IMR-90 (cell line): Measurements from ENCODE around the gene SLC13A5. TPM values are rescaled to one million over a fixed set of nuclear protein-coding genes. Genes with fewer than 3 reads are reported as not detected.

Source experiments
- ATAC-seq: fragments of 200-7000 bp; cut with Tn5 transposase; 2 replicates; pipeline ENCODE4 v1.9.1; 2020; ENCODE audit warnings: low read depth, mild to moderate bottlenecking, moderate library complexity
- BruUV-seq: library from RNA; stranded (reverse); fragments of 400-500 nt; replicated peaks from 2 replicates; lab custom pipeline; 2021; lab: Mats Ljungman, UMichigan
- CTCF ChIA-PET: fragments of 300-600 bp; formaldehyde crosslinking; extraction: SDS; loops from one replicate; lab custom pipeline; 2021; ENCODE audit warnings: antibody characterized with exemption; lab: Yijun Ruan, JAX
- POLR2A ChIA-PET: fragments of 300-600 bp; sonication (Branson Sonifier 250); formaldehyde crosslinking; loops from one replicate; lab custom pipeline; 2022; ENCODE audit warnings: antibody characterized with exemption; ENCODE audit not compliant: unreplicated experiment; lab: Charles Lee
- DNase-seq: peaks from one replicate; pipeline ENCODE4 v3.0.0; 2013
- H2AFZ ChIP-seq: replicated peaks from 2 replicates; pipeline ENCODE3; 2013; ENCODE audit warnings: low read length, mild to moderate bottlenecking; ENCODE audit not compliant: poor library complexity
- H2AK5ac ChIP-seq: 2 replicates; pipeline ENCODE4 v1.6.1; 2013; ENCODE audit warnings: low read depth, low read length, inconsistent platforms
- H2AK9ac ChIP-seq: replicated peaks from 2 replicates; pipeline ENCODE3; 2013; ENCODE audit warnings: mild to moderate bottlenecking, low read depth, low read length, moderate library complexity; ENCODE audit not compliant: poor library complexity
- H2BK120ac ChIP-seq: 2 replicates; pipeline ENCODE4 v1.6.1; 2013; ENCODE audit warnings: low read depth, low read length, inconsistent platforms
- H2BK15ac ChIP-seq: 3 replicates; pipeline ENCODE4 v1.6.1; 2013; ENCODE audit warnings: low read depth, low read length, inconsistent platforms
- H2BK20ac ChIP-seq: 2 replicates; pipeline ENCODE4 v1.6.1; 2013; ENCODE audit warnings: low read depth, mild to moderate bottlenecking, inconsistent platforms, low read length, moderate library complexity
- H2BK5ac ChIP-seq: 2 replicates; pipeline ENCODE4 v1.6.1; 2013; ENCODE audit warnings: mild to moderate bottlenecking, low read depth, low read length, inconsistent platforms; ENCODE audit not compliant: poor library complexity, severe bottlenecking
- H3K14ac ChIP-seq: replicated peaks from 2 replicates; pipeline ENCODE4 v1.6.1; 2013; ENCODE audit warnings: low read depth, low read length, inconsistent platforms
- H3K18ac ChIP-seq: 2 replicates; pipeline ENCODE4 v1.6.1; 2013; ENCODE audit warnings: low read depth, low read length, control low read depth
- H3K23ac ChIP-seq: 2 replicates; pipeline ENCODE4 v1.6.1; 2013; ENCODE audit warnings: low read depth, low read length, inconsistent platforms
- H3K27ac ChIP-seq: 2 replicates; pipeline ENCODE4 v1.5.1; 2013; ENCODE audit warnings: mild to moderate bottlenecking, control low read depth, low read length; ENCODE audit not compliant: insufficient read depth
- H3K27me3 ChIP-seq: 2 replicates; pipeline ENCODE4 v1.6.1; 2013; ENCODE audit warnings: low read length; ENCODE audit not compliant: control insufficient read depth, insufficient read depth
- H3K36me3 ChIP-seq: 2 replicates; pipeline ENCODE4 v1.6.1; 2013; ENCODE audit warnings: low read length, mixed read lengths; ENCODE audit not compliant: control insufficient read depth, insufficient read depth
- H3K4ac ChIP-seq: 2 replicates; pipeline ENCODE4 v1.6.1; 2013; ENCODE audit warnings: low read depth, low read length, inconsistent platforms
- H3K4me1 ChIP-seq: 2 replicates; pipeline ENCODE4 v1.6.1; 2013; ENCODE audit warnings: low read length, mixed read lengths; ENCODE audit not compliant: control insufficient read depth, insufficient read depth
- H3K4me2 ChIP-seq: 2 replicates; pipeline ENCODE4 v1.6.1; 2013; ENCODE audit warnings: low read depth, mild to moderate bottlenecking, control low read depth, low read length, moderate library complexity
- H3K4me3 ChIP-seq: 2 replicates; pipeline ENCODE4 v1.5.1; 2013; ENCODE audit warnings: low read depth, mild to moderate bottlenecking, control low read depth, low read length, moderate library complexity; ENCODE audit not compliant: insufficient read depth
- H3K56ac ChIP-seq: 2 replicates; pipeline ENCODE4 v1.6.1; 2013; ENCODE audit warnings: low read length, inconsistent platforms; ENCODE audit not compliant: insufficient read depth; ENCODE audit errors: extremely low read depth
- H3K79me1 ChIP-seq, 2 experiments: 2 replicates each; pipeline ENCODE4 v1.6.1; 2013; ENCODE audit warnings: low read length in 2 of 2, inconsistent platforms in 1 of 2, low read depth in 1 of 2
- H3K9ac ChIP-seq: 2 replicates; pipeline ENCODE4 v1.6.1; 2013; ENCODE audit warnings: low read depth, low read length, control low read depth
- H3K9me1 ChIP-seq: 2 replicates; pipeline ENCODE4 v1.6.1; 2013; ENCODE audit warnings: low read length, inconsistent platforms; ENCODE audit not compliant: insufficient read depth
- H3K9me3 ChIP-seq: 2 replicates; pipeline ENCODE4 v1.6.1; 2013; ENCODE audit warnings: low read length; ENCODE audit not compliant: control insufficient read depth, insufficient read depth
- H4K20me1 ChIP-seq: 2 replicates; pipeline ENCODE4 v1.6.1; 2013; ENCODE audit warnings: low read length, inconsistent platforms; ENCODE audit not compliant: insufficient read depth
- H4K5ac ChIP-seq: 2 replicates; pipeline ENCODE4 v1.6.1; 2013; ENCODE audit warnings: mild to moderate bottlenecking, low read depth, low read length, control low read depth
- H4K8ac ChIP-seq, 2 experiments: 2 replicates each; pipeline ENCODE4 v1.6.1; 2013; ENCODE audit warnings: low read depth in 2 of 2, low read length in 2 of 2, control low read depth in 1 of 2, inconsistent platforms in 1 of 2
- H4K91ac ChIP-seq: 2 replicates; pipeline ENCODE4 v1.6.1; 2013; ENCODE audit warnings: low read depth, low read length, inconsistent platforms; ENCODE audit not compliant: insufficient read depth
- BHLHE40 ChIP-seq: fragments of 150-350 bp; IDR thresholded peaks from 2 replicates; pipeline ENCODE4 v1.6.1; 2016; ENCODE audit warnings: mild to moderate bottlenecking, low read depth, low read length
- CEBPB ChIP-seq: IDR thresholded peaks from 2 replicates; pipeline ENCODE4 v1.6.1; 2012; ENCODE audit warnings: low read depth, low read length, improper control_type of control experiment
- CHD1 ChIP-seq: IDR thresholded peaks from 2 replicates; pipeline ENCODE4 v1.6.1; 2012; ENCODE audit warnings: low read depth, low read length, improper control_type of control experiment
- FOS ChIP-seq: fragments of 150-350 bp; IDR thresholded peaks from 2 replicates; pipeline ENCODE4 v1.6.1; 2016; ENCODE audit warnings: low read depth, low read length
- MAFK ChIP-seq: IDR thresholded peaks from 2 replicates; pipeline ENCODE4 v1.6.1; 2012; ENCODE audit warnings: low read depth, low read length, improper control_type of control experiment
- MAZ ChIP-seq: IDR thresholded peaks from 2 replicates; pipeline ENCODE4 v1.6.1; 2012; ENCODE audit warnings: low read depth, mild to moderate bottlenecking, low read length, improper control_type of control experiment, moderate library complexity, borderline replicate concordance
- MXI1 ChIP-seq: IDR thresholded peaks from 2 replicates; pipeline ENCODE4 v1.6.1; 2012; ENCODE audit warnings: low read depth, mild to moderate bottlenecking, low read length, moderate library complexity, borderline replicate concordance
- NFE2L2 ChIP-seq: fragments of 150-350 bp; IDR thresholded peaks from 2 replicates; pipeline ENCODE4 v1.6.1; 2016; ENCODE audit warnings: low read depth, mild to moderate bottlenecking, low read length
- POLR2A ChIP-seq: IDR thresholded peaks from 2 replicates; pipeline ENCODE4 v1.6.1; 2012; ENCODE audit warnings: mild to moderate bottlenecking, low read depth, low read length
- RAD21 ChIP-seq: IDR thresholded peaks from 2 replicates; pipeline ENCODE4 v1.6.1; 2012; ENCODE audit warnings: low read length, improper control_type of control experiment
- RCOR1 ChIP-seq: IDR thresholded peaks from 2 replicates; pipeline ENCODE4 v1.6.1; 2012; ENCODE audit warnings: mild to moderate bottlenecking, low read length, improper control_type of control experiment; ENCODE audit not compliant: insufficient replicate concordance
- RFX5 ChIP-seq: IDR thresholded peaks from 2 replicates; pipeline ENCODE4 v1.8.0; 2012; ENCODE audit warnings: low read depth, mild to moderate bottlenecking, low read length, moderate library complexity
- SMC3 ChIP-seq: fragments of 150-350 bp; IDR thresholded peaks from 2 replicates; pipeline ENCODE4 v1.6.1; 2016; ENCODE audit warnings: low read depth, mild to moderate bottlenecking, antibody characterized with exemption, low read length, moderate library complexity
- WGBS, 2 experiments: methylation state at CpG; one replicate each; pipeline versions ENCODE4 v1.1.5 to v1.1.7; 2013; ENCODE audit warnings: missing lambda C conversion rate in 2 of 2; ENCODE audit not compliant: insufficient read length in 1 of 2; ENCODE audit errors: extremely low coverage in 2 of 2; 5-methylcytosine and 5-hydroxymethylcytosine counted together
- dilution Hi-C: fragments of 300-500 bp; cut with HindIII; formaldehyde crosslinking; loops from one replicate; pipeline ENCODE4 v1.14.3; 2018; ENCODE audit warnings: low sequenced_read_pairs; ENCODE audit not compliant: unreplicated experiment
- in situ Hi-C: fragments of 300-500 bp; cut with MboI; formaldehyde crosslinking; loops from 3 replicates; pipeline ENCODE4 v1.14.3; 2019; ENCODE audit warnings: low sequenced_read_pairs, inconsistent platforms, mixed read lengths
- intact Hi-C: fragments of 100-400 bp; cut with micrococcal nuclease; formaldehyde crosslinking; loops from 2 replicates; pipeline ENCODE4 v1.10.0; 2022
- polyA plus RNA-seq, 3 experiments: library from polyadenylated mRNA; depleted of rRNA; stranded (reverse); fragments of >200 nt; gene quantifications; 2 replicates each; pipeline ENCODE4 v1.2.3, GENCODE V29; 2012; ENCODE audit warnings: low replicate concordance in 1 of 3
- total RNA-seq: library from RNA; depleted of rRNA; stranded (reverse); fragments of >200 nt; gene quantifications from 2 replicates; pipeline ENCODE4 v1.2.3, GENCODE V29; 2012
- TF ChIP-seq, protein P1 (sequence below): fragments of 150-350 bp; IDR thresholded peaks from 2 replicates; pipeline ENCODE4 v1.6.1; 2017; ENCODE audit warnings: mild to moderate bottlenecking, antibody characterized with exemption, low read length, low read depth
- TF ChIP-seq, protein P2 (sequence below): conservative IDR thresholded peaks from 2 replicates; pipeline ENCODE4 v1.5.1; 2012; ENCODE audit warnings: mild to moderate bottlenecking, low read depth, low read length, improper control_type of control experiment
- TF ChIP-seq, protein P3 (sequence below): fragments of 150-350 bp; IDR thresholded peaks from 2 replicates; pipeline ENCODE4 v1.6.1; 2016; ENCODE audit warnings: low read depth, mild to moderate bottlenecking, low read length, moderate library complexity, borderline replicate concordance

Gene SLC13A5
- total and polyA plus RNA-seq, 2 of the 4 experiments (the other 2 are of a cell fraction): not detected

DNA sequence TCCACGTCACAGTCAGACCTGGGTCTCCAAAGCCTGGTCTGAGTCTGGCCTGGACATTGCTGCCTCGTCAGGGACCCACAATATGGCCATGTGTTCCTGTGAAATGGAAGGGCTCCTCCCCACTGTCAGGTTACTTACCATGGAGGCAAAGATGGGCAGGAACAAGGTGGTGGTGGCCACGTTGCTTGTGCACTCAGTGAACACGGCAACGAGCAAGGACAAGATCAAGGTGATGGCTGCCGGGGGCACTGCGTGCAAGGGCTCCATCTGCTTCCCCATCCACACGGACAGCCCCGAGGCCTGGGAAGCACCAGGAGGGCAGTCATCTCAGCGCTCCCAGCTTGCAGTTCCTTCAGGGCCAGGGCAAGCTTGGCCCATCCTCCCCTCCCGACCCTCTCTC lies 22.5 kb downstream of the SLC13A5 start:
- no peak for ATAC-seq
- intact Hi-C loops (no loop called here), dilution Hi-C loops (no loop called here)

More for the DNA sequence above, 22.5 kb downstream of the SLC13A5 start:
- Histone ChIP-seq H4K5ac (no peak overlapping the region), H2AK9ac (no peak overlapping the region), H3K18ac (no peak overlapping the region), H2AFZ (no peak overlapping the region), H3K4me3 (no peak overlapping the region), H3K9me3 (no peaks in the 10 kb centered on the region), H2BK15ac (no peak overlapping the region), H4K8ac (no peak overlapping the region), H3K23ac (no peak overlapping the region), H3K4me2 (no peak overlapping the region), H4K91ac (no peak overlapping the region), H3K27ac (no peak overlapping the region), H3K27me3 (peaks cover 11% of the 10 kb centered on the region), H2BK120ac (no peak overlapping the region), H3K4ac (no peak overlapping the region), H3K4me1 (no peaks in the 10 kb centered on the region), H3K9ac (no peak overlapping the region), H3K56ac (no peak overlapping the region), H3K9me1 (no peaks in the 10 kb centered on the region), H2BK20ac (no peak overlapping the region), H3K36me3 (no peaks in the 10 kb centered on the region), H4K20me1 (no peaks in the 10 kb centered on the region), H3K14ac (no peak overlapping the region), H2BK5ac (no peak overlapping the region), H3K79me1 (no peaks in the 10 kb centered on the region), H2AK5ac (no peak overlapping the region)
- WGBS, 2 experiments: 67% methylated on average over 9 of the region's 11 CpGs; no CpG with 5 or more reads in 1 of the 2 experiments
- BruUV-seq: no TSS peak
- DNase-seq: no peak
- in situ Hi-C loops: no loop called here
- ChIA-PET POLR2A (no interaction called here), CTCF (no interaction called here)
- TF ChIP-seq RCOR1 (no peak), BHLHE40 (no peak), MAFK (no peak), SMC3 (no peak), CEBPB (no peak), FOS (no peak), RFX5 (no peak), RAD21 (no peak), NFE2L2 (no peak), MXI1 (no peak), CHD1 (no peak), MAZ (no peak), POLR2A (no peak)
- TF ChIP-seq, protein P1, sequence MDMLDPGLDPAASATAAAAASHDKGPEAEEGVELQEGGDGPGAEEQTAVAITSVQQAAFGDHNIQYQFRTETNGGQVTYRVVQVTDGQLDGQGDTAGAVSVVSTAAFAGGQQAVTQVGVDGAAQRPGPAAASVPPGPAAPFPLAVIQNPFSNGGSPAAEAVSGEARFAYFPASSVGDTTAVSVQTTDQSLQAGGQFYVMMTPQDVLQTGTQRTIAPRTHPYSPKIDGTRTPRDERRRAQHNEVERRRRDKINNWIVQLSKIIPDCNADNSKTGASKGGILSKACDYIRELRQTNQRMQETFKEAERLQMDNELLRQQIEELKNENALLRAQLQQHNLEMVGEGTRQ: no peak
- TF ChIP-seq, protein P2, sequence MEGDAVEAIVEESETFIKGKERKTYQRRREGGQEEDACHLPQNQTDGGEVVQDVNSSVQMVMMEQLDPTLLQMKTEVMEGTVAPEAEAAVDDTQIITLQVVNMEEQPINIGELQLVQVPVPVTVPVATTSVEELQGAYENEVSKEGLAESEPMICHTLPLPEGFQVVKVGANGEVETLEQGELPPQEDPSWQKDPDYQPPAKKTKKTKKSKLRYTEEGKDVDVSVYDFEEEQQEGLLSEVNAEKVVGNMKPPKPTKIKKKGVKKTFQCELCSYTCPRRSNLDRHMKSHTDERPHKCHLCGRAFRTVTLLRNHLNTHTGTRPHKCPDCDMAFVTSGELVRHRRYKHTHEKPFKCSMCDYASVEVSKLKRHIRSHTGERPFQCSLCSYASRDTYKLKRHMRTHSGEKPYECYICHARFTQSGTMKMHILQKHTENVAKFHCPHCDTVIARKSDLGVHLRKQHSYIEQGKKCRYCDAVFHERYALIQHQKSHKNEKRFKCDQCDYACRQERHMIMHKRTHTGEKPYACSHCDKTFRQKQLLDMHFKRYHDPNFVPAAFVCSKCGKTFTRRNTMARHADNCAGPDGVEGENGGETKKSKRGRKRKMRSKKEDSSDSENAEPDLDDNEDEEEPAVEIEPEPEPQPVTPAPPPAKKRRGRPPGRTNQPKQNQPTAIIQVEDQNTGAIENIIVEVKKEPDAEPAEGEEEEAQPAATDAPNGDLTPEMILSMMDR: no peak
- TF ChIP-seq, protein P3, sequence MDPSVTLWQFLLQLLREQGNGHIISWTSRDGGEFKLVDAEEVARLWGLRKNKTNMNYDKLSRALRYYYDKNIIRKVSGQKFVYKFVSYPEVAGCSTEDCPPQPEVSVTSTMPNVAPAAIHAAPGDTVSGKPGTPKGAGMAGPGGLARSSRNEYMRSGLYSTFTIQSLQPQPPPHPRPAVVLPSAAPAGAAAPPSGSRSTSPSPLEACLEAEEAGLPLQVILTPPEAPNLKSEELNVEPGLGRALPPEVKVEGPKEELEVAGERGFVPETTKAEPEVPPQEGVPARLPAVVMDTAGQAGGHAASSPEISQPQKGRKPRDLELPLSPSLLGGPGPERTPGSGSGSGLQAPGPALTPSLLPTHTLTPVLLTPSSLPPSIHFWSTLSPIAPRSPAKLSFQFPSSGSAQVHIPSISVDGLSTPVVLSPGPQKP: no peak
